Endothelial cell of umbilical vein (primary cell): Measurements from ENCODE around the gene LLGL2. TPM values are rescaled to one million over a fixed set of nuclear protein-coding genes. Genes with fewer than 3 reads are reported as not detected.

Source experiments
- BruUV-seq: library from RNA; stranded (reverse); fragments of 400-500 nt; replicated peaks from 2 replicates; lab custom pipeline; 2021; lab: Mats Ljungman, UMichigan
- CTCF ChIA-PET: fragments of 300-600, 350-600 bp; sonication (Branson Sonifier 250); formaldehyde crosslinking; loops from one replicate; lab custom pipeline; 2021; ENCODE audit warnings: antibody characterized with exemption, inconsistent platforms; lab: Charles Lee
- POLR2A ChIA-PET: fragments of 300-600, 350-600 bp; sonication (Branson Sonifier 250); formaldehyde crosslinking; loops from one replicate; lab custom pipeline; 2021; ENCODE audit warnings: antibody characterized with exemption, inconsistent platforms; lab: Charles Lee
- DNase-seq: peaks from one replicate; pipeline ENCODE4 v3.0.0-alpha.2; 2011; ENCODE audit warnings: low read depth, low spot score
- FAIRE-seq: peaks from 2 replicates; lab custom pipeline; 2011; peaks lifted over from hg19 to GRCh38; lab: Jason Lieb, UNC
- H2AFZ ChIP-seq: 2 replicates; pipeline ENCODE4 v1.6.0; 2012; ENCODE audit warnings: low read depth, low read length, control low read depth, inconsistent platforms
- H3K27ac ChIP-seq: 2 replicates; pipeline ENCODE4 v1.5.1; 2011; ENCODE audit warnings: low read depth, mild to moderate bottlenecking, control low read depth, low read length, moderate library complexity; ENCODE audit not compliant: insufficient read depth
- H3K27me3 ChIP-seq, 2 experiments: 2 replicates each; pipeline versions ENCODE4 v1.6.0 to v1.6.1; 2011; ENCODE audit warnings: low read length in 2 of 2, mixed read lengths in 1 of 2; ENCODE audit not compliant: control insufficient read depth in 2 of 2, insufficient read depth in 2 of 2
- H3K36me3 ChIP-seq, 2 experiments: 2 replicates in 1 of 2; 3 replicates in 1 of 2; pipeline ENCODE4 v1.5.1; 2011; ENCODE audit warnings: low read length in 2 of 2, mild to moderate bottlenecking in 1 of 2, moderate library complexity in 1 of 2; ENCODE audit not compliant: control insufficient read depth in 2 of 2, insufficient read depth in 2 of 2; ENCODE audit errors: extremely low read depth in 1 of 2
- H3K4me1 ChIP-seq: 3 replicates; pipeline ENCODE4 v1.5.1; 2011; ENCODE audit warnings: mild to moderate bottlenecking, low read length; ENCODE audit not compliant: control insufficient read depth, insufficient read depth; ENCODE audit errors: extremely low read depth
- H3K4me2 ChIP-seq: 2 replicates; pipeline ENCODE4 v1.6.1; 2011; ENCODE audit warnings: low read length, control low read depth, mixed read lengths; ENCODE audit not compliant: insufficient read depth
- H3K4me3 ChIP-seq, 3 experiments: fragments of 200-600 bp in 1 of 3; sonication (generic), shearing (Covaris generic) in 1 of 3; replicated peaks in 1 of 3; 2 replicates each; pipeline ENCODE4 v1.5.1; 2011 to 2016; ENCODE audit warnings: control low read depth in 3 of 3, low read length in 3 of 3, mild to moderate bottlenecking in 2 of 3, inconsistent platforms in 1 of 3, low read depth in 1 of 3, moderate library complexity in 1 of 3; ENCODE audit not compliant: insufficient read depth in 1 of 3
- H3K79me2 ChIP-seq: 2 replicates; pipeline ENCODE4 v1.6.0; 2012; ENCODE audit warnings: low read length, inconsistent platforms; ENCODE audit not compliant: control insufficient read depth, insufficient read depth
- H3K9ac ChIP-seq: replicated peaks from 2 replicates; pipeline ENCODE3; 2011; ENCODE audit warnings: low read length, control low read depth; ENCODE audit not compliant: insufficient read depth; ENCODE audit errors: extremely low read depth
- H3K9me1 ChIP-seq: replicated peaks from 3 replicates; pipeline ENCODE4 v1.6.0; 2011; ENCODE audit warnings: mild to moderate bottlenecking, low read length; ENCODE audit not compliant: control insufficient read depth, insufficient read depth; ENCODE audit errors: extremely low read depth
- H3K9me3 ChIP-seq: replicated peaks from 2 replicates; pipeline ENCODE4 v1.5.1; 2012; ENCODE audit warnings: low read length, inconsistent platforms; ENCODE audit not compliant: control insufficient read depth, insufficient read depth
- H4K20me1 ChIP-seq: replicated peaks from 2 replicates; pipeline ENCODE3; 2011; ENCODE audit warnings: mild to moderate bottlenecking, low read length; ENCODE audit not compliant: control insufficient read depth, insufficient read depth; ENCODE audit errors: extremely low read depth
- CTCF ChIP-seq, 2 donors: IDR thresholded peaks; 1 replicate in 1 of 2; 2 replicates in 1 of 2; pipeline ENCODE4 v1.5.1; 2011; ENCODE audit warnings: low read length in 2 of 2, mild to moderate bottlenecking in 2 of 2, moderate library complexity in 2 of 2, control low read depth in 1 of 2, inconsistent platforms in 1 of 2, low read depth in 1 of 2; ENCODE audit not compliant: insufficient read depth in 1 of 2; ENCODE audit errors: extremely low read depth in 1 of 2
- EZH2 ChIP-seq: IDR thresholded peaks from 2 replicates; pipeline ENCODE4 v1.6.1; 2012; ENCODE audit warnings: borderline replicate concordance, low read depth, mild to moderate bottlenecking, moderate library complexity, low read length, inconsistent platforms; ENCODE audit not compliant: severe bottlenecking
- FOS ChIP-seq: IDR thresholded peaks from 2 replicates; pipeline ENCODE4 v1.6.1; 2011; ENCODE audit warnings: mild to moderate bottlenecking, low read length, moderate library complexity, borderline replicate concordance; ENCODE audit not compliant: insufficient read depth
- GATA2 ChIP-seq: IDR thresholded peaks from 2 replicates; pipeline ENCODE4 v1.7.0; 2011; ENCODE audit warnings: low read depth, mild to moderate bottlenecking, moderate library complexity, mixed read lengths, low read length; ENCODE audit not compliant: insufficient read length, insufficient read depth
- JUN ChIP-seq: IDR thresholded peaks from 2 replicates; pipeline ENCODE4 v1.6.1; 2011; ENCODE audit warnings: borderline replicate concordance, low read depth; ENCODE audit not compliant: insufficient read length, insufficient read depth
- MAX ChIP-seq: IDR thresholded peaks from 2 replicates; pipeline ENCODE4 v1.6.1; 2011; ENCODE audit not compliant: insufficient read depth, insufficient read length
- MYC ChIP-seq: IDR thresholded peaks from one replicate; pipeline ENCODE4 v1.6.1; 2011; ENCODE audit warnings: mild to moderate bottlenecking, low read depth, low read length
- POLR2A ChIP-seq: IDR thresholded peaks from 2 replicates; pipeline ENCODE4 v1.6.1; 2012; ENCODE audit warnings: low read depth, mild to moderate bottlenecking, control low read depth, low read length
- POLR2AphosphoS5 ChIP-seq: IDR thresholded peaks from 2 replicates; pipeline ENCODE4 v1.6.1; 2012; ENCODE audit warnings: low read depth, mild to moderate bottlenecking, control low read depth, low read length, moderate library complexity; ENCODE audit not compliant: insufficient read depth
- dilution Hi-C: fragments of 300-500 bp; cut with MboI; formaldehyde crosslinking; loops from one replicate; pipeline ENCODE4 v1.15.0; 2019; ENCODE audit warnings: low sequenced_read_pairs; ENCODE audit not compliant: extremely low pct_ligation_motif_present
- intact Hi-C: fragments of 100-400 bp; cut with micrococcal nuclease; formaldehyde crosslinking; loops from one replicate; pipeline ENCODE4 v1.10.0; 2022
- polyA plus RNA-seq, 4 experiments: library from polyadenylated mRNA; depleted of rRNA in 3 of 4; stranded (reverse) in 3 of 4; unstranded in 1 of 4; fragments of >200 nt; gene quantifications; 2 replicates each; pipeline versions ENCODE4 v1.2.1 to v1.2.3, GENCODE V29; 2011 to 2012; ENCODE audit warnings: missing spikeins in 1 of 4
- total RNA-seq: library from RNA; stranded (reverse); gene quantifications from 2 replicates; pipeline ENCODE4 v1.2.3, GENCODE V29; 2021

LLGL2 gene
- total and polyA plus RNA-seq, 2 donors (not counting 3 experiments of a cell fraction or from before 2014, with no cell fraction given): 5.3 to 5.4 TPM

- DNase-seq (peak; percentile 21), FAIRE-seq (peak; percentile 94)
- CTCF ChIA-PET: interaction anchor here (0.8 to 2.1 kb wide), 6 partner anchors 17 to 61 kb away, joined by 3 to 4 read pairs (median 4); partner anchors contain the start of gene TSEN54
- H2AFZ ChIP-seq: peak overlapping the region; percentile 29
- no peaks in the 10 kb centered on the region for H3K27me3 ChIP-seq
- H3K9me3 ChIP-seq: no peaks in the 10 kb centered on the region
- H3K36me3 ChIP-seq: no peaks in the 10 kb centered on the region
- no peaks in the 10 kb centered on the region for H4K20me1 ChIP-seq
- peaks cover 9% of the 10 kb centered on the region for H3K4me1 ChIP-seq
- POLR2A ChIA-PET: no interaction called here
- dilution Hi-C loops (no loop called here), intact Hi-C loops (no loop called here)
- H3K79me2 ChIP-seq: no peaks in the 10 kb centered on the region
- H3K4me3 ChIP-seq: no peak overlapping the region
- H3K9ac ChIP-seq: no peak overlapping the region
- no peaks in the 10 kb centered on the region for H3K9me1 ChIP-seq
- TF ChIP-seq MAX: no peak
- peak; percentile 36 for TF ChIP-seq FOS
- TF ChIP-seq JUN: no peak
- TF ChIP-seq POLR2AphosphoS5: no peak
- H3K4me2 ChIP-seq: no peak overlapping the region
- no TSS peak for BruUV-seq
- peak overlapping the region; percentile 60 for H3K27ac ChIP-seq
These were observed 45.8 kb downstream of the LLGL2 start for GRCh38 chr17:75571197-75571884.

GRCh38 chr17:75571885-75572215, 46.4 kb downstream of the LLGL2 start:
- Histone ChIP-seq H4K20me1 (no peaks in the 10 kb centered on the region), H3K4me1 (peaks cover 9% of the 10 kb centered on the region), H3K9me1 (no peaks in the 10 kb centered on the region), H3K27me3 (no peaks in the 10 kb centered on the region), H3K79me2 (no peaks in the 10 kb centered on the region), H3K9me3 (no peaks in the 10 kb centered on the region), H2AFZ (no peak overlapping the region), H3K4me3 (no peak overlapping the region), H3K27ac (peak overlapping the region; percentile 60), H3K9ac (no peak overlapping the region), H3K4me2 (no peak overlapping the region), H3K36me3 (no peaks in the 10 kb centered on the region)
- POLR2A ChIA-PET: no interaction called here
- intact Hi-C loops (no loop called here), dilution Hi-C loops (no loop called here)
- FAIRE-seq (no peak), DNase-seq (no peak)
- TF ChIP-seq JUN: no peak
- no peak for TF ChIP-seq GATA2
- no peak for TF ChIP-seq MYC
- no peak for TF ChIP-seq EZH2
- TF ChIP-seq MAX: no peak
- no peak for TF ChIP-seq FOS
- TF ChIP-seq POLR2A: no peak
- no peak for TF ChIP-seq CTCF (IDR thresholded peaks at IDR 0.05; ENCODE audit: extremely low read depth in 1 of 2, insufficient read depth in 1 of 2, low read depth in 1 of 2, low read length in 2 of 2)
- no peak for TF ChIP-seq POLR2AphosphoS5
- BruUV-seq: no TSS peak
- CTCF ChIA-PET: interaction anchor here (0.9 to 2.1 kb wide), 5 partner anchors 17 to 61 kb away, joined by 3 to 4 read pairs (median 4); partner anchors contain the start of gene TSEN54
